ENCODE data around the gene NOC2L. TPM values are rescaled to one million over a fixed set of nuclear protein-coding genes. Genes with fewer than 3 reads are reported as not detected.

The NOC2L gene
- total and polyA plus RNA-seq, 9 of the 15 experiments (the other 6 are each of a cell fraction or from before 2014, with no cell fraction given): 4.0 to 410 (median 200) TPM

GRCh38 chr1:981955-982558 is 23.0 kb upstream of the NOC2L start, which contains the start of gene PERM1 (continued):
- TF ChIP-seq CHD7 (IDR thresholded peaks at IDR 0.05; ENCODE audit: low read depth, low read length) (no peak), FOSL1 (tag; conservative IDR thresholded peaks at IDR 0.05) (no peak)
